HepG2 (cell line): Measurements from ENCODE around the gene PRKCZ. TPM values are rescaled to one million over a fixed set of nuclear protein-coding genes. Genes with fewer than 3 reads are reported as not detected.

ENCODE experiments used
- BCL6 ChIP-seq: IDR thresholded peaks from 2 replicates; pipeline ENCODE4 v1.6.1; 2016; ENCODE audit warnings: missing genetic modification reagents, missing compliant biosample characterization
- EEA1 ChIP-seq: sonication (generic); formaldehyde crosslinking; IDR thresholded peaks from 2 replicates; pipeline ENCODE4 v1.5.1; 2020; ENCODE audit warnings: mild to moderate bottlenecking, missing genetic modification reagents, borderline replicate concordance
- GABPB1 ChIP-seq: IDR thresholded peaks from 2 replicates; pipeline ENCODE4 v1.6.1; 2016; ENCODE audit warnings: mild to moderate bottlenecking, missing genetic modification reagents, moderate library complexity, missing compliant biosample characterization
- GFI1 ChIP-seq: sonication (generic); formaldehyde crosslinking; IDR thresholded peaks from 2 replicates; pipeline ENCODE4 v1.5.0; 2020; ENCODE audit warnings: missing genetic modification reagents, mild to moderate bottlenecking, borderline replicate concordance
- HMGA1 ChIP-seq: sonication (generic); formaldehyde crosslinking; conservative IDR thresholded peaks from 2 replicates; pipeline ENCODE4 v1.4.0; 2020; ENCODE audit warnings: missing genetic modification reagents
- PATZ1 ChIP-seq: sonication (generic); formaldehyde crosslinking; IDR thresholded peaks from 2 replicates; pipeline ENCODE4 v1.4.0; 2020; ENCODE audit warnings: missing genetic modification reagents
- PTBP1 ChIP-seq: fragments of 200-400 bp; formaldehyde crosslinking; IDR thresholded peaks from 2 replicates; pipeline ENCODE4 v1.6.1; 2018; ENCODE audit warnings: low read length, low read depth; ENCODE audit not compliant: poor library complexity, severe bottlenecking
- SALL2 ChIP-seq: sonication (generic); formaldehyde crosslinking; IDR thresholded peaks from 2 replicates; pipeline ENCODE4 v1.8.1; 2023; ENCODE audit warnings: mild to moderate bottlenecking, missing genetic modification reagents, inconsistent platforms
- TAF1 ChIP-seq: sonication (generic); formaldehyde crosslinking; IDR thresholded peaks from 2 replicates; pipeline ENCODE4 v1.4.0; 2020; ENCODE audit warnings: missing genetic modification reagents
- TFDP1 ChIP-seq: IDR thresholded peaks from 2 replicates; pipeline ENCODE4 v1.6.1; 2016; ENCODE audit warnings: missing compliant biosample characterization, missing genetic modification reagents, borderline replicate concordance
- THYN1 ChIP-seq: sonication (generic); formaldehyde crosslinking; IDR thresholded peaks from 2 replicates; pipeline ENCODE4 v1.8.1; 2023; ENCODE audit warnings: low read depth, mild to moderate bottlenecking, moderate library complexity, missing genetic modification reagents, borderline replicate concordance
- ZNF10 ChIP-seq: sonication (generic); formaldehyde crosslinking; IDR thresholded peaks from 2 replicates; pipeline ENCODE4 v1.4.0; 2020; ENCODE audit warnings: mild to moderate bottlenecking, low read depth, missing genetic modification reagents, borderline replicate concordance
- ZNF333 ChIP-seq: sonication (generic); formaldehyde crosslinking; IDR thresholded peaks from 2 replicates; pipeline ENCODE4 v1.4.0; 2020; ENCODE audit warnings: mild to moderate bottlenecking, missing genetic modification reagents, borderline replicate concordance
- ZNF350 ChIP-seq: sonication (generic); formaldehyde crosslinking; IDR thresholded peaks from 2 replicates; pipeline ENCODE4 v1.4.0; 2020; ENCODE audit warnings: mild to moderate bottlenecking, low read depth, missing genetic modification reagents, borderline replicate concordance
- ZNF44 ChIP-seq: sonication (generic); formaldehyde crosslinking; IDR thresholded peaks from 2 replicates; pipeline ENCODE4 v1.5.1; 2020; ENCODE audit warnings: mild to moderate bottlenecking, missing genetic modification reagents
- ZNF512 ChIP-seq: sonication (generic); formaldehyde crosslinking; IDR thresholded peaks from 2 replicates; pipeline ENCODE4 v1.4.0; 2020; ENCODE audit warnings: mild to moderate bottlenecking, missing genetic modification reagents
- ZNF687 ChIP-seq: sonication (generic); formaldehyde crosslinking; IDR thresholded peaks from 2 replicates; pipeline ENCODE4 v1.5.1; 2020; ENCODE audit warnings: mild to moderate bottlenecking, missing genetic modification reagents, moderate library complexity
- ZNF772 ChIP-seq: sonication (generic); formaldehyde crosslinking; IDR thresholded peaks from 2 replicates; pipeline ENCODE4 v1.5.0; 2020; ENCODE audit warnings: mild to moderate bottlenecking, missing genetic modification reagents
- ZSCAN30 ChIP-seq: sonication (generic); formaldehyde crosslinking; IDR thresholded peaks from 2 replicates; pipeline ENCODE4 v1.5.0; 2020; ENCODE audit warnings: mild to moderate bottlenecking, missing genetic modification reagents
- polyA plus RNA-seq, 8 experiments: library from polyadenylated mRNA; depleted of rRNA in 3 of 8; stranded (reverse) in 7 of 8; unstranded in 1 of 8; fragments of >200 nt; fragmentation: Illumina TruSeq in 4 of 8; extraction: Trizol in 4 of 8; gene quantifications; 2 replicates each; pipeline versions ENCODE4 v1.2.1 to v1.2.3, GENCODE V29; 2011 to 2016; ENCODE audit warnings: low read depth in 4 of 8, missing spikeins in 1 of 8, mixed read lengths in 1 of 8; ENCODE audit not compliant: insufficient read depth in 1 of 8
- total RNA-seq, 5 experiments: library from RNA; depleted of rRNA; stranded (reverse); fragments of >200 nt; fragmentation: Illumina TruSeq; extraction: Trizol; gene quantifications; 2 replicates each; pipeline ENCODE4 v1.2.3, GENCODE V29; 2016; ENCODE audit warnings: low read depth in 1 of 5

PRKCZ gene
- total and polyA plus RNA-seq, 2 of the 13 experiments (the other 11 are each of a cell fraction or from before 2014, with no cell fraction given), result 34.7 to 85.2 TPM

GRCh38 chr1:2214541-2215241, 164.5 kb downstream of the PRKCZ start (continued):
- TF ChIP-seq SALL2 (CRISPR knock-in tag) (no peak), ZNF687 (peak; percentile 64), ZNF10 (CRISPR knock-in tag) (no peak), EEA1 (CRISPR knock-in tag) (0 out of 2 replicates have a peak, but pooled peaks have one; percentile 49), ZNF772 (CRISPR knock-in tag) (no peak), PTBP1 (no peak), BCL6 (CRISPR knock-in tag) (no peak), HMGA1 (CRISPR knock-in tag) (no peak), THYN1 (CRISPR knock-in tag) (no peak), TFDP1 (no peak; the same call in 1 of the 2 replicates), ZNF350 (CRISPR knock-in tag) (0 out of 2 replicates have a peak, but pooled peaks have one; percentile 36), ZSCAN30 (CRISPR knock-in tag) (no peak), GFI1 (CRISPR knock-in tag) (no peak), ZNF44 (CRISPR knock-in tag) (no peak), PATZ1 (CRISPR knock-in tag) (peak; percentile 14; the same call in 1 of the 2 replicates), ZNF512 (CRISPR knock-in tag) (0 out of 2 replicates have a peak, but pooled peaks have one; percentile 39), TAF1 (no peak; the same call in 1 of the 2 replicates), ZNF333 (no peak), GABPB1 (peak; percentile 23; the same call in 1 of the 2 replicates)
